ENCODE data around the gene CCDC88C.

CCDC88C gene

DNA sequence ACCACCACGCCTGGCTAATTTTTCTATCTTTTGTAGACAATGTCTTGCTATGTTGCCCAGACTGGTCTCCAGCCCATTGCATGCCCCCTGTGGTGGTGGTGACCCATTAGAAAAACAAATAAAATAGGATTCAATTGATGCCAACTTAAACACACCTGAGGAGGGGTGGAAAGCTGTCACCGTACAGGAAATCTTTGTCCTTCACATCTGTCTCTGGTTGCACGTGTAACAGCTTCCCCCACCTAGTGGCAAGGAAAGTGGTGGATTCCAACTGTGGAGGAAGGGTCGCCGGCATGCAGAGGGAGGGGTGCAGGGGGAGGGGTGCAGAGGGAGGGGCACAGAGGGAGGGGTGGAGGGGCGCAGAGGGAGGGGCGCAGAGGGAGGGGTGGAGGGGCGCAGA, 147.0 kb downstream of the CCDC88C start:
- H3K18ac ChIP-seq (ENCODE audit: low read length), result no peak overlapping the region
- no peak overlapping the region for H3K4me3 ChIP-seq (ENCODE audit: low read depth, low read length)
- no peaks in the 10 kb centered on the region for H3K4me1 ChIP-seq (ENCODE audit: control insufficient read depth in 1 of 2, insufficient read depth in 2 of 2, low read length in 2 of 2)
- H3K36me3 ChIP-seq (ENCODE audit: control insufficient read depth in 1 of 2, insufficient read depth in 2 of 2, low read length in 2 of 2), result peaks cover 3 to 6% of the 10 kb centered on the region in 2 experiments
- H3K27me3 ChIP-seq (ENCODE audit: insufficient read depth, low read length), result no peaks in the 10 kb centered on the region
- H3K23ac ChIP-seq (ENCODE audit: low read length), result no peak overlapping the region
- H2AK5ac ChIP-seq (ENCODE audit: low read length), result no peak overlapping the region
- H3K79me1 ChIP-seq (ENCODE audit: low read length), result no peaks in the 10 kb centered on the region
- H3K4me2 ChIP-seq (ENCODE audit: low read length), result no peak overlapping the region
- H2BK12ac ChIP-seq (ENCODE audit: low read length), result no peak overlapping the region
- H3K79me2 ChIP-seq (ENCODE audit: control insufficient read depth, insufficient read depth, low read length, poor library complexity), result no peaks in the 10 kb centered on the region
- no peak overlapping the region for H3K14ac ChIP-seq (ENCODE audit: low read length)
- no peak overlapping the region for H4K8ac ChIP-seq (ENCODE audit: low read depth, low read length)
- no peak overlapping the region for H4K12ac ChIP-seq (ENCODE audit: low read depth, low read length)
- H2BK120ac ChIP-seq (ENCODE audit: insufficient read depth, low read length, poor library complexity), result no peak overlapping the region
- H2BK5ac ChIP-seq (ENCODE audit: low read depth, low read length, poor library complexity), result no peak overlapping the region
- H4K91ac ChIP-seq (ENCODE audit: low read depth, low read length), result no peak overlapping the region
- no peak overlapping the region for H3K9ac ChIP-seq (ENCODE audit: low read length)
- no CpG with 5 or more reads among the region's 8 CpGs for WGBS (ENCODE audit: extremely low coverage, insufficient coverage, insufficient read length)
- no peak overlapping the region for H3K4ac ChIP-seq (ENCODE audit: low read depth, low read length)
- DNase-seq, result no peak
- H3K9me3 ChIP-seq (ENCODE audit: insufficient read depth, low read depth, low read length), result no peaks in the 10 kb centered on the region
- H3K27ac ChIP-seq (ENCODE audit: low read depth, low read length), result no peak overlapping the region
- no peak overlapping the region for H2AFZ ChIP-seq (ENCODE audit: insufficient read depth, low read length, poor library complexity)

DNA sequence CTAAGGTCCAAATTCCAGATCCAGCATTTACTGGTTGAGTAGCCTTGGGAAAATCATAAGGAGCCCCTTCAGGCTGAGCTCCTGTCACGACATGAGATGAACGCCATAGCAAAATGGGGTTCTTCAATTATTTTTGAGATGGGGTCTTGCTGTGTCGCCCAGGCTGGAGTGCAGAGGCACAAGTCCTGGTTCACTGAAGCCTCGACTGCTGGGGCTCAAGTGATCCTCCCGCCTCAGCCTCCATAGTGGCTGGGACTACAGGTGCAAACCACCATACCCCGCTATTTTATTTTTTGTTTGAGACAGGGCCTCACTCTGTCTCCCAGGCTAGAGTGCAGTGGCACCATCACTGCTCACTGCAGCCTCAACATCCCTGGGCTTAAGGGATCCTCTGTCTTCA, 147.4 kb downstream of the CCDC88C start:
- Histone ChIP-seq H3K4me1 (ENCODE audit: control insufficient read depth in 1 of 2, insufficient read depth in 2 of 2, low read length in 2 of 2) (peaks cover under 1 to 2% of the 10 kb centered on the region in 2 experiments), H3K9me3 (ENCODE audit: insufficient read depth, low read depth, low read length) (peaks cover under 1% of the 10 kb centered on the region), H2BK12ac (ENCODE audit: low read length) (no peak overlapping the region), H3K23ac (ENCODE audit: low read length) (no peak overlapping the region), H3K14ac (ENCODE audit: low read length) (no peak overlapping the region), H3K4me3 (ENCODE audit: low read depth, low read length) (no peak overlapping the region), H3K27ac (ENCODE audit: low read depth, low read length) (no peak overlapping the region), H2AFZ (ENCODE audit: insufficient read depth, low read length, poor library complexity) (no peak overlapping the region), H4K91ac (ENCODE audit: low read depth, low read length) (no peak overlapping the region), H3K4ac (ENCODE audit: low read depth, low read length) (no peak overlapping the region), H3K18ac (ENCODE audit: low read length) (no peak overlapping the region), H3K9ac (ENCODE audit: low read length) (no peak overlapping the region), H3K79me2 (ENCODE audit: control insufficient read depth, insufficient read depth, low read length, poor library complexity) (no peaks in the 10 kb centered on the region), H3K36me3 (ENCODE audit: control insufficient read depth in 1 of 2, insufficient read depth in 2 of 2, low read length in 2 of 2) (peaks cover 3 to 6% of the 10 kb centered on the region in 2 experiments), H3K27me3 (ENCODE audit: insufficient read depth, low read length) (no peaks in the 10 kb centered on the region), H2BK120ac (ENCODE audit: insufficient read depth, low read length, poor library complexity) (no peak overlapping the region), H2BK5ac (ENCODE audit: low read depth, low read length, poor library complexity) (no peak overlapping the region), H4K8ac (ENCODE audit: low read depth, low read length) (no peak overlapping the region), H3K4me2 (ENCODE audit: low read length) (no peak overlapping the region), H4K12ac (ENCODE audit: low read depth, low read length) (no peak overlapping the region), H2AK5ac (ENCODE audit: low read length) (no peak overlapping the region), H3K79me1 (ENCODE audit: low read length) (no peaks in the 10 kb centered on the region)
- DNase-seq, result no peak
- WGBS (ENCODE audit: extremely low coverage, insufficient coverage, insufficient read length), result no CpG with 5 or more reads among the region's 6 CpGs

DNA sequence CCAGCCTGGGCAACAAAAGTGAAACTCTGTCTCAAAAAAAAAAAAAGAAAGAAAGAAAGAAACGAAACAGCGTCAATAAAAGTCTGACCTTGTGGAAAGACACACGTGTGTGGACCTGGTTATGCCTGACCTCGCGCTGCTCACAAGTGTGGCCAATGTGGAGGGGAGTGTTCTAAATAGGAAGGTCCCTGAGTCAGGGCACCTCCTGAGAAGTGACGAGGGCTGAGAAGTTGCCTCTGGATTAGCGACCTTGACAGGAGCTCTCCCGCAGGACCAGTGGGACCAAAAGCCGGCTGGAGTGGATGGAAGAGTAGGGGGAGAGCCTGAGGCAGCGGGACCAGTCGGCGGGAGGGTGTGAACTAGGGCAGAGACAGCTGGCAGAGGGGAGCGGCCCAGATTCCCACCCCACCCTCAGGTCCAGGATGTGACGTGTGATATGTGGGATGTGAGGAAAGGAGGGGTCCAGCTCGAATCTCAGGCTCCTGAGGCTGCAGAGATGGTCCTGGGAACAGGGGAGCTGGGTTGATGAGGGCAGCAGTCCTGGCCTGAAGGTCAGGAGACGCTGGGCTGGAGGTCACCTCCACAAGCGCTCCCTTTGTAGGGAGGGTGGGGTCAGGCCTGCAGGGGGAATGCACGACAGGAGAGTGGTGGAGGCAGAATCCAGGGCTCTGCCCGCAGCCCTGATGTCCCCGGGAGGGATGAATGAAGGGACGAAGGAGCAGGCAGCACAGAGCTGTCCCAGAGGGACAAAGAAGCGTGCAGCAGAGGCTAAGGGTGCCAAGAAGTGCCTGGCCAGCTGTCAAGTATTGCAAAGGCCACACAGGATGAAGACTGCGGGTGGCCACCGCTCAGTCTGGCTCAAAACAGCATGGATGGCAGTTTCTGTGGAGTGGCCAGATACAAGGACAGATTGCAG, 148.3 kb downstream of the CCDC88C start:
- Histone ChIP-seq H3K18ac (ENCODE audit: low read length) (no peak overlapping the region), H2BK12ac (ENCODE audit: low read length) (no peak overlapping the region), H3K27ac (ENCODE audit: low read depth, low read length) (no peak overlapping the region), H2BK120ac (ENCODE audit: insufficient read depth, low read length, poor library complexity) (no peak overlapping the region), H3K79me1 (ENCODE audit: low read length) (peaks cover 2% of the 10 kb centered on the region), H3K79me2 (ENCODE audit: control insufficient read depth, insufficient read depth, low read length, poor library complexity) (no peaks in the 10 kb centered on the region), H3K4me3 (ENCODE audit: low read depth, low read length) (no peak overlapping the region), H4K8ac (ENCODE audit: low read depth, low read length) (no peak overlapping the region), H3K4me1 (ENCODE audit: control insufficient read depth in 1 of 2, insufficient read depth in 2 of 2, low read length in 2 of 2) (peaks cover 8 to 9% of the 10 kb centered on the region in 2 experiments), H3K27me3 (ENCODE audit: insufficient read depth, low read length) (no peaks in the 10 kb centered on the region), H4K91ac (ENCODE audit: low read depth, low read length) (no peak overlapping the region), H3K9me3 (ENCODE audit: insufficient read depth, low read depth, low read length) (peaks cover 3% of the 10 kb centered on the region), H2AK5ac (ENCODE audit: low read length) (no peak overlapping the region), H2BK5ac (ENCODE audit: low read depth, low read length, poor library complexity) (no peak overlapping the region), H4K12ac (ENCODE audit: low read depth, low read length) (no peak overlapping the region), H3K9ac (ENCODE audit: low read length) (no peak overlapping the region), H3K23ac (ENCODE audit: low read length) (no peak overlapping the region), H3K36me3 (ENCODE audit: control insufficient read depth in 1 of 2, insufficient read depth in 2 of 2, low read length in 2 of 2) (peaks cover 3 to 6% of the 10 kb centered on the region in 2 experiments), H3K4ac (ENCODE audit: low read depth, low read length) (no peak overlapping the region), H2AFZ (ENCODE audit: insufficient read depth, low read length, poor library complexity) (no peak overlapping the region), H3K14ac (ENCODE audit: low read length) (no peak overlapping the region), H3K4me2 (ENCODE audit: low read length) (no peak overlapping the region)
- DNase-seq, result peak; percentile 18 to 44
- no CpG with 5 or more reads among the region's 24 CpGs for WGBS (ENCODE audit: extremely low coverage, insufficient coverage, insufficient read length)

DNA sequence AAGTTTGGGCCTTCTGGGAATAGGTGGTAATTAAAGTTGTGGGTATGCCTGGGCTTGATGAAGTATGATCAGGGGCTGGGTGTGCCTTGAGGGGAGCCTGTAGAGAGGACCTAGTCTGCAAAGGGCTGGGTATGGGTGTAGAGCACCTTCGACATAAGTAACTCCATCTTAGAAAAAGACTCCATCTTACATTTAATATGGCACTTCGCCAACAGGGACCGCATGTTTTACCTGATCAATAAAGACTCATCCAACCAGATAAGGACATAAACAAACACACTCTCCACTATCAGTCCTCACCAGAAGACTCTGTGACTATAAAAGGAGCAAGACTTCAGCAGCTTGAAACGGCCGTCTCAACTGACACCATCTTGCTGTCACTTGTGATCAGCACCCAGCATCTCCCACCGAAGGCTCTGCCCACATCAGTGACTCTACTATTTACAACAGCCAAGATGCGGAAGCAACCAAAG, 149.6 kb downstream of the CCDC88C start:
- Histone ChIP-seq H2BK12ac (ENCODE audit: low read length) (no peak overlapping the region), H3K9ac (ENCODE audit: low read length) (no peak overlapping the region), H3K79me1 (ENCODE audit: low read length) (peaks cover 8% of the 10 kb centered on the region), H3K18ac (ENCODE audit: low read length) (no peak overlapping the region), H2BK5ac (ENCODE audit: low read depth, low read length, poor library complexity) (no peak overlapping the region), H4K12ac (ENCODE audit: low read depth, low read length) (no peak overlapping the region), H4K91ac (ENCODE audit: low read depth, low read length) (no peak overlapping the region), H3K27ac (ENCODE audit: low read depth, low read length) (no peak overlapping the region), H2AK5ac (ENCODE audit: low read length) (no peak overlapping the region), H3K27me3 (ENCODE audit: insufficient read depth, low read length) (no peaks in the 10 kb centered on the region), H2AFZ (ENCODE audit: insufficient read depth, low read length, poor library complexity) (no peak overlapping the region), H3K36me3 (ENCODE audit: control insufficient read depth in 1 of 2, insufficient read depth in 2 of 2, low read length in 2 of 2) (peaks cover 3 to 6% of the 10 kb centered on the region in 2 experiments), H2BK120ac (ENCODE audit: insufficient read depth, low read length, poor library complexity) (no peak overlapping the region), H3K4me2 (ENCODE audit: low read length) (no peak overlapping the region), H3K79me2 (ENCODE audit: control insufficient read depth, insufficient read depth, low read length, poor library complexity) (no peaks in the 10 kb centered on the region), H3K14ac (ENCODE audit: low read length) (no peak overlapping the region), H3K4me3 (ENCODE audit: low read depth, low read length) (no peak overlapping the region), H3K23ac (ENCODE audit: low read length) (no peak overlapping the region), H3K4ac (ENCODE audit: low read depth, low read length) (no peak overlapping the region), H4K8ac (ENCODE audit: low read depth, low read length) (no peak overlapping the region), H3K4me1 (ENCODE audit: control insufficient read depth in 1 of 2, insufficient read depth in 2 of 2, low read length in 2 of 2) (peaks cover 11 to 14% of the 10 kb centered on the region in 2 experiments), H3K9me3 (ENCODE audit: insufficient read depth, low read depth, low read length) (peaks cover 3% of the 10 kb centered on the region)
- DNase-seq, result no peak
- WGBS (ENCODE audit: extremely low coverage, insufficient coverage, insufficient read length), result no CpG with 5 or more reads among the region's 7 CpGs

Data from trophoblast cell (in vitro differentiated cells and primary cell).